IPS DF 6.9 (cell line): ENCODE measurements around the gene SRMS.

Experiments used
- DNase-seq: peaks from one replicate; pipeline ENCODE4 v3.0.0-alpha.2; 2013; ENCODE audit warnings: low read depth, low spot score
- H3K27ac ChIP-seq: one replicate; pipeline ENCODE4 v1.5.1; 2013; ENCODE audit warnings: low read length, control low read depth
- H3K27me3 ChIP-seq: 2 replicates; pipeline ENCODE4 v1.6.1; 2013; ENCODE audit warnings: mild to moderate bottlenecking, low read length; ENCODE audit not compliant: control insufficient read depth, insufficient read depth
- H3K36me3 ChIP-seq: 2 replicates; pipeline ENCODE4 v1.6.1; 2013; ENCODE audit warnings: low read length; ENCODE audit not compliant: control insufficient read depth, insufficient read depth
- H3K4me1 ChIP-seq: 2 replicates; pipeline ENCODE4 v1.6.1; 2013; ENCODE audit warnings: low read length; ENCODE audit not compliant: control insufficient read depth, insufficient read depth
- H3K4me3 ChIP-seq: 2 replicates; pipeline ENCODE4 v1.5.1; 2013; ENCODE audit warnings: mild to moderate bottlenecking, low read length
- H3K9me3 ChIP-seq: 2 replicates; pipeline ENCODE4 v1.6.1; 2013; ENCODE audit warnings: low read length, inconsistent platforms; ENCODE audit not compliant: control insufficient read depth, insufficient read depth
- WGBS: extraction: QIAGEN DNeasy Blood & Tissue Kit; methylation state at CpG from one replicate; pipeline ENCODE4 v1.1.7; 2013; ENCODE audit warnings: mixed read lengths, missing lambda C conversion rate; ENCODE audit not compliant: insufficient read length, insufficient coverage; 5-methylcytosine and 5-hydroxymethylcytosine counted together

SRMS gene

DNA sequence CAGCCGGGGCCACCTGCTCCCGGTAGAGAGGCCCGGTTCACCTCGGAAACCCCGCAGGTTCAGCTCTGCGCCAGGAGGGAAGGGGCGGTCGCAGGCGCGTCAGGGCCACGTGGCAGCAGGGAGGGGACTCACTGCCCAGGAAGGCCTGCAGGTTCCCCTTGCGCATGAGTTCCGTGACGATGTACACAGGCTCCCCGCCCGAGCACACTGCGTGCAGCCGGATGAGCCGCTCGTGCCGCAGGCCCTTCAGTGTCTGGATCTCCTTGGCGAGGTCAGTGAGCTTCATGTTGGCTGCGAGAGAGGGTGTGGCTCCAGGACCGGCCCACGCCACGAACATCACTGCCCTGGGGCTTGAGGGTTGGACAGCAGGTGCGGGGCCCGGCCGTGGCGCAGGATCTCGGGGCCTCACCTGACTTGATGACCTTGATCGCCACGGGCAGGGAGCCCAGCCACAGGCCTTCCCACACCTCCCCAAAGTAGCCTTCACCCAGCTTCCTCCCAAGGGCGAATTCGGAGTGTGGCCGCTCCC is 5.5 kb downstream of the SRMS start:
- H3K9me3 ChIP-seq: no peaks in the 10 kb centered on the region
- no peak overlapping the region for H3K27ac ChIP-seq
- H3K27me3 ChIP-seq: no peaks in the 10 kb centered on the region
- WGBS: no CpG with 5 or more reads among the region's 36 CpGs
- no peaks in the 10 kb centered on the region; the same call in 1 of the 2 replicates for H3K36me3 ChIP-seq
- no peaks in the 10 kb centered on the region; the same call in 1 of the 2 replicates for H3K4me1 ChIP-seq
- DNase-seq: no peak
- no peak overlapping the region for H3K4me3 ChIP-seq

DNA sequence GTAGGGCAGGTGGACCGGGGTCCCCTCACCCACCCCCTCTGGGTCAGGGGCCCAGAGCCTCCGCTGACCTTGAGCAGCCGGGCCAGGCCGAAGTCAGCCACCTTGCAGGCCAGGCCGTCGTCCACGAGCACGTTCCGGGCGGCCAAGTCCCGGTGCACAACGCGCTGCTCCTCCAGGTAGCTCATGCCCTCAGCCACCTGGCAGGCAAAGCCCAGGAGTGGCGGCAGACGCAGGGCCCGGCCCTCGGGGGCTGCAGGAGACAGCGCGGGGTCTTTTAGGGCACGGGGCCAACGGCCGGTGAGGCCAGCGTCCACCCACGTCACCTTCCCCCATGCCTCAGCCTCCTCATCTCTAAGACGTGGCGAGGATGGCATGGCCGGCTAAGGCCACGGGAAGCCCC is 6.2 kb downstream of the SRMS start:
- no peak overlapping the region for H3K27ac ChIP-seq
- no peaks in the 10 kb centered on the region; the same call in 1 of the 2 replicates for H3K4me1 ChIP-seq
- no CpG with 5 or more reads among the region's 28 CpGs for WGBS
- no peak for DNase-seq
- H3K27me3 ChIP-seq: no peaks in the 10 kb centered on the region
- no peak overlapping the region for H3K4me3 ChIP-seq
- no peaks in the 10 kb centered on the region; the same call in 1 of the 2 replicates for H3K36me3 ChIP-seq
- H3K9me3 ChIP-seq: no peaks in the 10 kb centered on the region

DNA sequence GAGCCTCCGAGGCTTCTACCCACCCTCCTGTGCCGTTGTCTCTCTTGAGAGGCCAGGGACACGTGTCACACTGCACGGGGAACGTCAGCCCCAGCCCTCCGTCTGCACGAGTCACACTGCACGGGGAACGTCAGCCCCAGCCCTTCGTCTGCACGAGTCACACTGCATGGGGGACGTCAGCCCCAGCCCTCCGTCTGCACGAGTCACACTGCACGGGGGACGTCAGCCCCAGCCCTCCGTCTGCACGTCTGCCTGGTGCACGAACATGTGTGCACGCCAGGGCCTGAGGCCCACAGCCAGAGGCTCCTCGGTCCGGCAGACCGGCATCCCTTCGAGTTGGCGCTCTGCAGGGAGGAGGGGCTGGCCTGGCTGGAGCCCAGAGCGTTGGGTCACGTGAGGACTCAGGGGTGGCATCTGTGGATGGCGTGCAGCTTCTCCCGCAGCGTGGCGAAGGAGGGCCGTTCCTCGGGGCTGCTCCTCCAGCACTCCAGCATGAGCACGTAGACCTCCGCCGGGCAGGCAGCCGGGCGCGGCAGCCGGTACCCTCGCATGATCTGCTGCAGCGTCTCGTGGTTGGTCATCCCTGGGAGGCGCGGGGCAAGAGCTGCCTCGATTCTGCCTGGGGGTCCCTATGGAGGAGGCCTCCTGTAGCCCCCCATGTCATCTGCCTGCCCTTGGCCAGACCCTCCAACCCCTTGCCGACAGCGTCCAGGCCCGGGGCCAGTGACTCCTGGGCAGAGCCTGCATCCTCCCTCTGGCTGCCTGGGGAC is 6.9 kb downstream of the SRMS start:
- no peak for DNase-seq
- H3K27me3 ChIP-seq: no peaks in the 10 kb centered on the region
- H3K9me3 ChIP-seq: no peaks in the 10 kb centered on the region
- H3K36me3 ChIP-seq: no peaks in the 10 kb centered on the region; the same call in 1 of the 2 replicates
- no peaks in the 10 kb centered on the region; the same call in 1 of the 2 replicates for H3K4me1 ChIP-seq
- H3K27ac ChIP-seq: no peak overlapping the region
- no CpG with 5 or more reads among the region's 49 CpGs for WGBS
- no peak overlapping the region for H3K4me3 ChIP-seq

DNA sequence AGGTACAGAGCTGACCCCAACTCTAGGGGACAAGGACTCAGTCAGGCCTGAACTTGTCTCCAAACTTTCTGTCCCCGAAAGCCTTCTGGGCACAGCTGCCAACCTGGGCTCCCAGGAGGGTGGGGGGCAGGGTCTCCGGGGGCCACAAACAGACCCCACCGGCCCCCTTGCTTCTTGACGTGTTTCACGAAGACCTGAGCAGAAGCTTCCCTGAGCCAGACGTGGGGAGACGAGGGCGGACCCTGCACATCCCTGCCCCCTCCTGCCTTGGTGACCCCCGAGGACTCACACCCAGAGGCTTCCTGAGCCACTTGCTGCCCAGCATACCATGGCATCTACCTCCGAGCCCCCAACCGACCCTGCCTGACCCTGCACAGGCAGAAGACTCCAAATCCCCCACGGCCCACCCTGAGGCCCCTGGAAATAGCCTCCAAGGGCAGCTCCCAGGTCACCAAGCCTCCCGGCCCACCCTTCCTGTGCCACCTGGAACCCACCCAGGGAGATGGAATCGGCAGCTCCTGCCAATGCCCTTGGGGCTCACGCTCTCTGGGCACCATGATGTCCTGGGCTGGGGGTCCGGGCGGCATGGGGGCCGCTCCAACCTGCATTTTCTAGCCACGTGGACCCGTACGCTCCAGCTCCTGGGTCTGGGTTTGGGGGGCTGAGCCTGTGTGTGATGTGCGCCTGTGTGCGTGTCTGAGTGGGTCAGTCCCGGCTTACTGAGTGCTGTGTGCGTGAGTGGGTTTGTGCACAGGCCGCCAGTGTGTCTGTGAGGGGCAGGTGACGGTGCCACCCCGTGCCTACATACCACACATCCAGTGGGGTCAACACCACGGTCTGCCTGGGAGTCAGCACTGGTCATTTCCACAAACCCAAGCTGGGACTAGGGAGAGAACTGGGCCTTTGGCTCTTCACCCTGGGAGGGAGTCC is 7.8 kb downstream of the SRMS start:
- H3K27ac ChIP-seq: no peak overlapping the region
- H3K27me3 ChIP-seq: no peaks in the 10 kb centered on the region
- DNase-seq: no peak
- H3K4me1 ChIP-seq: peaks cover 3% of the 10 kb centered on the region
- no peaks in the 10 kb centered on the region for H3K9me3 ChIP-seq
- H3K4me3 ChIP-seq: no peak overlapping the region
- H3K36me3 ChIP-seq: no peaks in the 10 kb centered on the region; the same call in 1 of the 2 replicates
- no CpG with 5 or more reads among the region's 29 CpGs for WGBS

DNA sequence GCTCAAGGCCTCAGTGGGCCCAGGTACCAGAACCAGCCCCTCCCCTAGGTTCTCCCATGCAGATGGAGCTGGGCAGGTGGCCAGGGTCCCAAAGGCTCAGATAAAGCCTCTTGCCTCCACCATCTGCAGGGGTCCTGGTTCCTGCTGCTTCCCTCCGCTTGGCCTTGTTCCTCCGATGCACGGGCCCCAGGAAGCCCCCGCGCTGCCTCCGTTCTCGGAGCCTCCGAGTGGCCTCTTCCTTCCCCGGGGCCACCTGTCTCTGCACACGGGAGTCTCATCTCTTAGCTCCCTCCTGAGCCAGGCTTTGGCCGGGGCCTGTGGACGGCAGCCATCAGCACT is 8.5 kb downstream of the SRMS start:
- no peak overlapping the region for H3K27ac ChIP-seq
- DNase-seq: no peak

DNA sequence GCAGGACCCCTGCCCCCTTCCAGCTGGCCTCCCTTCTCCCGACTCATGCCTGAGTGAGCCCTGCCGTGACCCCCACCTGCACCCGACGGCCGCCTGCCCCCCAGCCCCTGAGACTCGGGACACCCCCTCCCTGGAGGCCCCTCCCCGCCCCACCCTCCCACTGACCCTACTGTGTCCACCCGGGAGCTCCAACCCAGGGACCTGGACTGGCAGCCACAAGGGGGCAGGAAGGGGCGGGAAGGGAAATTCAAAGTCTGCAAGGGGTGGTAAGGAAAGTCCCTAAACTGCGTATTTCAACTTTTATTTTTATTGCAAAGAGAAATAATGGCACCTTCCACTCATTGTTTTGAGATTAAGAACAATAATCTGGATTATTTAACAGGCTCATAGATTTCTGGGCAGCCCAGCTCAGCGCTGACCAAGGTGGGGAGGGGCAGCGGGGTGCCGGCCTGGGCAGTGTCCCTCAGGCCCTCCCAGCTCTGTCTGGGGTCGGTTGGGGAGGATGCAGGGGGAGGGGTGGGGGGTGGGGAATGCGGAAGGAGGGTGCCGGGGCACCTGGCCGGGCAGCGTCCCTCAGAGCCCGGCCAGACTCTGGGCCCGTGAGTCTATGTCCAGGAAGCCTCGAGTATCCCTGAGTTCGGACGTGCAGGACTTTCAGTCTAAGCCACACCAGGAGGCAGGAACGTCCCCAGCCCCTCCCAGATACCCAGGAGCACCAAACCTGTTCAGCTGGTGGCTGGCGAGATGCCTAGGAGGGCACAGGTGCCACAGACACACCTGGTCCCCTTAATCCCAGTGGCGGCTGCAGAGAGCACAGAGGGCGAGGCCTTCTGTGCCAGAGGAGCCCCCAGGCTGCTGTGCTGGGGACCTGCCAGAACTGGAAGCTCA is 9.1 kb downstream of the SRMS start:
- H3K4me1 ChIP-seq: peaks cover 3% of the 10 kb centered on the region
- H3K27ac ChIP-seq: no peak overlapping the region
- WGBS: no CpG with 5 or more reads among the region's 27 CpGs
- no peak for DNase-seq
- peak overlapping the region; percentile 28; the same call in 1 of the 2 replicates for H3K4me3 ChIP-seq
- no peaks in the 10 kb centered on the region for H3K27me3 ChIP-seq
- no peaks in the 10 kb centered on the region for H3K9me3 ChIP-seq
- H3K36me3 ChIP-seq: no peaks in the 10 kb centered on the region; the same call in 1 of the 2 replicates

More for the DNA sequence above, 8.5 kb downstream of the SRMS start:
- Histone ChIP-seq H3K36me3 (no peaks in the 10 kb centered on the region; the same call in 1 of the 2 replicates), H3K4me3 (no peak overlapping the region), H3K9me3 (no peaks in the 10 kb centered on the region), H3K27me3 (no peaks in the 10 kb centered on the region), H3K4me1 (peaks cover 3% of the 10 kb centered on the region)
- no CpG with 5 or more reads among the region's 12 CpGs for WGBS

DNA sequence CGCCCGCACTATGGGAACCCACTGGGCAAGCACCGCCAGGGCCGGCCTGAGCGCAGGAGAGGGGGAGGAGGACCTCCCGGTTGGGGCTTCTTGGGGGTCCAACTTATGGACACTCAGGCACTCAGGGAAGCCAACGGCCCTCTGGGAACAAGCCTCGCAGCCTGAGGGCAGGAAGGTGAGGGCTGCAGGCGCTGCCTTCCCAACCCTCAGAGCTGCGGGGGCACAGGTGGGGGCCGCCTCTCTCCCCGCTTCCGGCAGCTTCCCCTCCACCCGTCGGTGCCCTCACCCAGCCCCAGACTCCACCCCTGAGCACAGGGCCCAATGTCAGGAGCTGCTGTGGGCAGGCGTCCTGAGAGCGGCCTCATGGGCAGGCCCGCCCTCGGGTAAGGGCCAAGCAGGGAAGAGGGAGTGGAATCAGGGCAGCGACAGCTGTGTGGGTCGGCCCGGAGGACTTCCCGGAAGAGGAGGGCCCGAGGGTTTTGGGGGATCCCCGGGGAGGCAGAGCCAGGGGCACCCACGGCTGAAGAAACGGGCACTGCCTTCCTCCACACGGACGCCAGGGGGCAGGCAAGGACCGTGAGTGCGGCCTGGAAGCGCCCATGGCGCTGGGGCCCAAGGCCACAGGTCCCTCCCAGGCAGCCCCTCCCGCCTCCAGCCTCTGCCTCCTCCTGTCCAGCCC is 9.9 kb downstream of the SRMS start:
- Histone ChIP-seq H3K4me1 (peaks cover 3% of the 10 kb centered on the region), H3K36me3 (no peaks in the 10 kb centered on the region; the same call in 1 of the 2 replicates), H3K9me3 (no peaks in the 10 kb centered on the region), H3K27ac (no peak overlapping the region), H3K27me3 (no peaks in the 10 kb centered on the region), H3K4me3 (peak overlapping the region; percentile 28; the same call in 1 of the 2 replicates)
- DNase-seq: peak; percentile 89
- no CpG with 5 or more reads among the region's 34 CpGs for WGBS

DNA sequence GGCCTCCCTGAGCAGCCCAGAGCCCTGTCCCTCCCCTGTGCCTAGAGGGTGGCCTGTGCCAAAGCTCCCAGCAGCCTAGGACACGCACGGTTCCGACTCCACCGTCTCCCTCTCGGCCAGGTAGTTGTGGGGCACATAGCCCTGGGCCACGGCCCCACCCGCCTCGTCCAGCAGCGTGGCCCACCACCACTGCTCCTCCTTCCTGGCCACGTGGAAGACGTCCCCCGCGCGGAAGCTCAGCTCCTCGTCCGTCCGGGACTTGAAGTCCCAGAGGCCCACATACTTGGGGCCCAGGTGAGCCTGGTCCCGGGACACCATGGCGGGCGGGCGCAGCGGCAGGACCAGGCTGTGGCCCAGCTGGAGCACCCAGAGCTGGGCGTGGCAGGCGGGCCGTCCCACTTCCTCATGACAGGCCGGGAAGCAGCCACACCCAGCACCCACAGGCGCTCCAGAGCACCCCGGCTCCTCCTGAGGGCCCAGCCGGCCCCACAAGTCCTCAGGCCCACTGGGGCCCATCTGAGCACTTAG is 10.5 kb downstream of the SRMS start, which contains the start of gene PTK6:
Gene PTK6 (minus strand): TSS at position 380 of the 528 bp plus-strand sequence. CDS start 62 bp downstream, at position 318.
- no peak for DNase-seq
- Histone ChIP-seq H3K4me1 (peaks cover 3% of the 10 kb centered on the region), H3K27ac (no peak within 1 kb of the TSS), H3K4me3 (peak within 1 kb of the TSS; percentile 28; the same call in 1 of the 2 replicates), H3K36me3 (no peaks in the 10 kb centered on the region; the same call in 1 of the 2 replicates), H3K9me3 (no peaks in the 10 kb centered on the region), H3K27me3 (no peaks in the 10 kb centered on the region)
- WGBS: no CpG with 5 or more reads among the region's 29 CpGs
